AG04449 (cell line): ENCODE data around the gene PHF21B.
"Not testable (repeated sequence)": the region's sequence is repeated elsewhere in the genome, so short reads cannot be mapped to it uniquely, and the experiment has no call there.

Experiments
- CTCF ChIA-PET: fragments of 350-600 bp; formaldehyde crosslinking; extraction: SDS; loops from one replicate; lab custom pipeline; 2021; ENCODE audit warnings: antibody characterized with exemption; lab: Yijun Ruan, JAX
- POLR2A ChIA-PET: fragments of 400-600, 350-600 bp; formaldehyde crosslinking; extraction: SDS; loops from one replicate; lab custom pipeline; 2020; ENCODE audit warnings: antibody characterized with exemption, inconsistent platforms; lab: Yijun Ruan, JAX
- DNase-seq: peaks from one replicate; pipeline ENCODE4 v3.0.0-alpha.2; 2010; ENCODE audit warnings: low read depth, low spot score
- H3K4me3 ChIP-seq: 2 replicates; pipeline ENCODE4 v1.5.1; 2011; ENCODE audit warnings: low read depth, mild to moderate bottlenecking, control low read depth, low read length
- TF ChIP-seq, protein P1 (sequence below): IDR thresholded peaks from one replicate; pipeline ENCODE4 v1.5.1; 2011; ENCODE audit warnings: mild to moderate bottlenecking, moderate library complexity, low read length, control low read depth, inconsistent platforms; ENCODE audit not compliant: insufficient read depth; ENCODE audit errors: missing control alignments

The PHF21B gene

DNA sequence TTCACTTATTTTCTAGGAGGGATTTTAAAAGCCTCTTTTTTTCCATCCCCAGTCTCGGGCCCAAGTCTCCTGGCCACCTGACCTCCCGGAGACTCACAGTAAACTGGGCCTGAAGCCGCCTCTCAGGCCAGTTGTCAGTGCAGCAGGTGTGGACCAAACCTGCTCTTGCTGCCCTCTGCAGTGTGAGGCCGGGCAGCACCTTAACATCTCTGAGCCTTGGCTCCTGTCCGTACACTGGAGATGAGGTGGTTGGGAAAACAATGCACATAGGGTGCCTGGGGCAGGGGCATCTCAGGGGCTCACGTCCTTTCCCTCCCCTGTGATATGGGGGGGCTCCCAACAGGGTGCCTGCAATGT is 45.1 kb downstream of the PHF21B start:
- DNase-seq = no peak
- TF ChIP-seq, protein P1, sequence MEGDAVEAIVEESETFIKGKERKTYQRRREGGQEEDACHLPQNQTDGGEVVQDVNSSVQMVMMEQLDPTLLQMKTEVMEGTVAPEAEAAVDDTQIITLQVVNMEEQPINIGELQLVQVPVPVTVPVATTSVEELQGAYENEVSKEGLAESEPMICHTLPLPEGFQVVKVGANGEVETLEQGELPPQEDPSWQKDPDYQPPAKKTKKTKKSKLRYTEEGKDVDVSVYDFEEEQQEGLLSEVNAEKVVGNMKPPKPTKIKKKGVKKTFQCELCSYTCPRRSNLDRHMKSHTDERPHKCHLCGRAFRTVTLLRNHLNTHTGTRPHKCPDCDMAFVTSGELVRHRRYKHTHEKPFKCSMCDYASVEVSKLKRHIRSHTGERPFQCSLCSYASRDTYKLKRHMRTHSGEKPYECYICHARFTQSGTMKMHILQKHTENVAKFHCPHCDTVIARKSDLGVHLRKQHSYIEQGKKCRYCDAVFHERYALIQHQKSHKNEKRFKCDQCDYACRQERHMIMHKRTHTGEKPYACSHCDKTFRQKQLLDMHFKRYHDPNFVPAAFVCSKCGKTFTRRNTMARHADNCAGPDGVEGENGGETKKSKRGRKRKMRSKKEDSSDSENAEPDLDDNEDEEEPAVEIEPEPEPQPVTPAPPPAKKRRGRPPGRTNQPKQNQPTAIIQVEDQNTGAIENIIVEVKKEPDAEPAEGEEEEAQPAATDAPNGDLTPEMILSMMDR = no peak
- H3K4me3 ChIP-seq = no peak overlapping the region
- ChIA-PET CTCF (no interaction called here), POLR2A (no interaction called here)

DNA sequence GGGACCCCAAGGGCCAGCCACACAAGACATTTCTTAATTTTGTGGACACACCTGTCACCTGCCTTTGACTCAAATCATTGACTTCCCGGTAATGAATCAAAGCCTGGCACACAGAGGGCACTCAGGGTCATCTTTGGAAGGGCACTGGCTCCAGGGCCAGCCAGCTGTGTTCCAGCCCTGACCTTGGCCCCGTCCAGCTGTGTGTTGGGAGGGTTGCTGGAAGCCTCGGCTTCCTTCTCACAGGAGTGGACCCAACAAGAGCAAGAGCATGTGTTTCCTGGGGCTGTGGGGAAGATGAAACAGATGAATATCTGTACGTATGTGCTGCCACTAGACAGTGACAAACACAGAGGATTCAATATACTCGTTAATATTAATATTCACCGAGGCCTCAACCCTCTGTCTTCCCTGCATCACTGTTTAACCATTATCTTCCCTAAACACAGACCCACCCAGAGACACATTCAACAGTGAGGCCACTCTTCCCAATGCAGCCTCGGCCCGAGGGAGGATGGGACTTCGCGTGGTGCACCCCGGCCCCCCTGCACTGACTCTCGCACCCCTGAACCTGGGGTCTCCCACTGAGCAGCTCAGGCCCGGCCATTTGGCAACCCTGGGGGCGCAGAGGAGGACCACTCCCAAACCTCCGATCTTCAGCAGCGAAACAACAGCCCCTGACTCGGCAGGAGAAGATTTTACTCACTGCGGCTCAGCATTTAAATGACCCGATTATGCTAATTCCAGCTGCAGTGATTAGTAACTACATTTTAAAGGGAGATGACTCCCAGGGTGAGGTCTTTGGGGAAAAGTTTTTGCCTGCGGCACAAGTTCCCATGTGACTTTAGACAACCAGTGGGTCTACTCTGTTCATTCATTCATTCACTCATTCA is 45.7 kb downstream of the PHF21B start:
- CTCF ChIA-PET = no interaction called here
- TF ChIP-seq, protein P1 = no peak

DNA sequence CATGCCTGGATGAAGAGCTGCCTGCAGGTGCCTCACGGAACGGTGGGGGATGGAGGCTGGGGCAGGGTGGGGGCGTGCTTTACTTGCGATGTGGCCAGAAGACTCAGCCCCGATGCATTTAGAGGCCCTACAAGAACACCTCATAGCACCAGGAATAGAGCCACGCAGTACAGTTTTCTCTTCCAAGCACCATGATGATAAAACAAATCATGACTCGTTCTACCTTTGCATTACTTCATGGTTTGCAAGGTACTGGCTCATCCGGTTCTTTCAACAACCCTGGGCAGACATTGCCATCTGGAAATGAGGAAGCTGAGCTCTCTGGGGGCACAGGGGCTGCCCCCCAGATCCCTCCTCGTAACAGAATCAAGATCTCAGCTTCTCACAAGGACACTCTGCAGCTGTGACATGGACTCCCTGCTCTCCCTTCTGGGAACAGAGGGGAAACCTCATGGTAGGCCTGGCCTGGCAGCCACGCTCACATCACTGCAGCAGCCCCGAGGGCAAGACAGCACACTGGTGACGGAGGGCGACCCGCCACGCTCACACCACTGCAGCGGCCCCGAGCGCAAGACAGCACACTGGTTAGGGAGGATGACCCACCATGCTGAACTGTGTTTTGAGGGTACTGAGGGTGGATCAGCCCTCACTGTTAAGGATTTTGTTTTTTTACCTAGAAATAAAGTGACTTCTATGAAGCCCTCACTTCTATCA is 46.9 kb downstream of the PHF21B start:
- no peak for DNase-seq
- TF ChIP-seq, protein P1 = no peak
- H3K4me3 ChIP-seq = no peak overlapping the region
- CTCF ChIA-PET = interaction anchor here (1.8 kb wide), 1 partner anchor 133 kb away, joined by 5 read pairs; no protein-coding TSS in a partner anchor
- POLR2A ChIA-PET = no interaction called here

More for the DNA sequence above, 45.7 kb downstream of the PHF21B start:
- DNase-seq = no peak
- POLR2A ChIA-PET = no interaction called here
- no peak overlapping the region for H3K4me3 ChIP-seq

DNA sequence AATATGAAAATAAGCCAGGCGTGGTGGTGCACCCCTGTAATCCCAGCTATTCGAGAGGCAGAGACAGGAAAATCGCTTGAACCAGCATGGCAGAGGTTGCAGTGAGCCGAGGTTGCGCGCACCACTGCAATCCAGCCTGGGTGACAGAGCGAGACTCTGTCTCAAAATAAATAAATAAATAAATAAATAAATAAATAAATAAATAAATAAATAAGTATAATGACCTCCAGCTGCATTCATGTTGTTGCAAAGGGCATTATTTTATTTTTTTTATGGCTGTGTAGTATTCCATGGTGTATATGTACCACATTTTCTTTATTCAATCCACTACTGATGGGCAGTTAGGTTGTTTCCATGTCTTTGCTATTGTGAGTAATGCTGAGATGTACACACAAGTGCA is 48.1 kb downstream of the PHF21B start:
- H3K4me3 ChIP-seq, DNase-seq, POLR2A ChIA-PET: not testable (repeated sequence)
- CTCF ChIA-PET = interaction anchor here (0.6 to 1.8 kb wide), 2 partner anchors 13 to 134 kb away, joined by 3 to 5 read pairs; no protein-coding TSS in a partner anchor

DNA sequence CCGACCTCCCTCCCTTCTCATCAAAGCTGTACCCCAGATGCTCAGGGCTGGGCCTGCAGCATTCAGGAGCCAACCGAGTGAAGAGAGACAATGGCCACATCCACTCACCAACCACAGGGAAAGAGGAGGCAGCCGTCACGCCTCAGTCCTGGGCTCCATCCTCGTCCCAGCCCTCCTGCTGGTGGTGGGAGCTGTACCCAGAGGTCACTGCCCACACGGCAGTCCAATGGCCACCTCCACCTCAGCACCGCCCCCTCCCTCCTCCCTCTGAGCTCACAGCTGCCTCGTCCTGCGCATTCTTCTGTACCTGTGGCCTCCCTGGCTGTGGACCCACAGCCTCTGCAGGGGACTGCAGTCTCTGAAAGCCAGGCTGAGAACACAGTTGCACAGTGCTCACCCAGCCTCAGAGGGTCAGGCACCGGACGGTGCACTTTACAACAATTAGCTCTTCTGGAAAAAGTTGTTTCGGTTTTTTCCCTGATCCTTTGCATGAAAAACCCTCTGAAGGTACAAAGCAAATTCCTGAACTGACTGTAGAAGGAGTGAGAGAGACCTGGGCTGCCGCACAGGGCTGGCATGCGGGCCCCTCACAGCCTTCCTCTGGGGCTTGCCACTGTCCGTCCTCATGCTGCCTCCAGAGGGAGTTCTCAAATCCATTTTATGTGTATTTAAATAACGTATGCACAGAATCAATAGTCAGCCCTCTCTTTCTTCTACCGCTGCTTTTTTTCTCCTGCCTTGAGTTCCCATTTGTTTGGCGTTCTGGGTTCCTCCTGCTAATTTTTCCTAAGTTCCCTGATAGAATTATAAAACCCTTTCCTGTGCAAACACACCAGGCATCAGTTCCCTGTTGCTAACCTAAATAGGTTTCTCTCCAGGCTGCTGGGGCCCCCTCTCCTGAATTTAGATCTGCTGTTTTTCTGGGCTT is 52.7 kb downstream of the PHF21B start:
- ChIA-PET POLR2A (no interaction called here), CTCF (no interaction called here)
- TF ChIP-seq, protein P1 = peak; percentile 20
- no peak for DNase-seq
- H3K4me3 ChIP-seq = no peak overlapping the region

DNA sequence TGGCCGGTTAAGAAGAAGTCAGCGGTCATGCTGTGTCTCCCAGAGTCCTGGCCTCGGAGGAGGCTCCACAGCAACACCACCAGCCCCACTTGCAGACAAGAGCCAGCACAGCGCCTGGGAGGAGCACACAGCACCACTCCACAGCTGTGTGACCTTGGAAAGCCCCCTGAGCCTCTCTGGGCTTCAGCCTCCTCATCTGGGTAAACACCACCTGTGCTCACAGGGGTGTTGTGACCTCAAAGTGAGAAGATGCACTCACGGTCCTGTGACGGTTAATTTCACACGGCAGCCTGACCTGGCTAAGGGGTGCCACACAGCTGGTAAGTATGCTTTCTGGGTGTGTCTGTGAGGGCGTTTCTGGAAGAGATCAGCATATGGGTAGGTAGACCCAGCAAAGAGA is 54.7 kb downstream of the PHF21B start:
- no peak for DNase-seq
- ChIA-PET POLR2A (no interaction called here), CTCF (interaction anchor here (1.0 kb wide), 1 partner anchor 20 kb away, joined by 4 read pairs; no protein-coding TSS in a partner anchor)
- no peak overlapping the region for H3K4me3 ChIP-seq
- TF ChIP-seq, protein P1 = no peak
